Uterus (tissue), 2 donors: ENCODE measurements around the gene DMD.

Source experiments
- POLR2A ChIP-seq, 2 donors: fragments of 450-650 bp; IDR thresholded peaks; one replicate each; pipeline ENCODE4 v1.6.1; 2016; ENCODE audit warnings: antibody characterized with exemption in 2 of 2, mild to moderate bottlenecking in 1 of 2, moderate library complexity in 1 of 2
- TF ChIP-seq, protein P1 (sequence below), 4 experiments: fragments of 200-600 bp in 2 of 4; fragments of 450-650 bp in 2 of 4; sonication (generic) in 2 of 4; IDR thresholded peaks; one replicate each; pipeline ENCODE4 v1.5.1; 2016 to 2019; ENCODE audit warnings: antibody characterized with exemption in 4 of 4, mild to moderate bottlenecking in 2 of 4, moderate library complexity in 1 of 4

DNA sequence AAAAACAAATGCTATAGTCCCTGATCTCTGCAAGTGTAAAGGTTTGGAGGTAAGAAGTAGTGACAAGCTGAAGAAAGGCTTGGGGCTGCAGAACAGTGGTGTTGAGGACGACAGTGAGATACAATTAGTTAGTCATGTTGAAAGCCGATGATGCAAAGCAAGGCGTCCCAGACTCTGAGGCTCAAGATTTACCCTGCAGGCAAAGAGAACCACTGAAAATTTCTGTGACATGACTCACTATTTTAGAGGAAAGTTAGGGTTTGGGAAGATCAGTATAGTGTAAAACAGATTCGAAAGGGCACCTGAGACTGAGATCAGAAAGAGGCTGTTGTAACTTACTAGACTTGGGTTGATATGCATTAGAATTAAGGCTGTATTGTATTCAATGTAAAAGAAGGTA lies 1858.3 kb downstream of the DMD start:
- TF ChIP-seq, protein P1, sequence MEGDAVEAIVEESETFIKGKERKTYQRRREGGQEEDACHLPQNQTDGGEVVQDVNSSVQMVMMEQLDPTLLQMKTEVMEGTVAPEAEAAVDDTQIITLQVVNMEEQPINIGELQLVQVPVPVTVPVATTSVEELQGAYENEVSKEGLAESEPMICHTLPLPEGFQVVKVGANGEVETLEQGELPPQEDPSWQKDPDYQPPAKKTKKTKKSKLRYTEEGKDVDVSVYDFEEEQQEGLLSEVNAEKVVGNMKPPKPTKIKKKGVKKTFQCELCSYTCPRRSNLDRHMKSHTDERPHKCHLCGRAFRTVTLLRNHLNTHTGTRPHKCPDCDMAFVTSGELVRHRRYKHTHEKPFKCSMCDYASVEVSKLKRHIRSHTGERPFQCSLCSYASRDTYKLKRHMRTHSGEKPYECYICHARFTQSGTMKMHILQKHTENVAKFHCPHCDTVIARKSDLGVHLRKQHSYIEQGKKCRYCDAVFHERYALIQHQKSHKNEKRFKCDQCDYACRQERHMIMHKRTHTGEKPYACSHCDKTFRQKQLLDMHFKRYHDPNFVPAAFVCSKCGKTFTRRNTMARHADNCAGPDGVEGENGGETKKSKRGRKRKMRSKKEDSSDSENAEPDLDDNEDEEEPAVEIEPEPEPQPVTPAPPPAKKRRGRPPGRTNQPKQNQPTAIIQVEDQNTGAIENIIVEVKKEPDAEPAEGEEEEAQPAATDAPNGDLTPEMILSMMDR (IDR thresholded peaks at IDR 0.05) = no peak
- no peak for TF ChIP-seq POLR2A (IDR thresholded peaks at IDR 0.05)
